Gastrocnemius medialis (tissue), 4 donors: ENCODE results near the gene GABPB2.

ENCODE experiments used
- POLR2A ChIP-seq, 2 donors: fragments of 450-650 bp; IDR thresholded peaks; one replicate each; pipeline ENCODE4 v1.6.1; 2017; ENCODE audit warnings: antibody characterized with exemption in 2 of 2, mild to moderate bottlenecking in 2 of 2, moderate library complexity in 2 of 2
- TF ChIP-seq, protein P1 (sequence below), 5 experiments: fragments of 450-650 bp in 3 of 5; fragments of 200-600 bp in 2 of 5; sonication (generic) in 2 of 5; IDR thresholded peaks in 4 of 5; conservative IDR thresholded peaks in 1 of 5; 1 replicate in 4 of 5; 2 replicates in 1 of 5; pipeline ENCODE4 v1.5.1; 2016 to 2019; ENCODE audit warnings: antibody characterized with exemption in 5 of 5, mild to moderate bottlenecking in 3 of 5, moderate library complexity in 3 of 5

DNA sequence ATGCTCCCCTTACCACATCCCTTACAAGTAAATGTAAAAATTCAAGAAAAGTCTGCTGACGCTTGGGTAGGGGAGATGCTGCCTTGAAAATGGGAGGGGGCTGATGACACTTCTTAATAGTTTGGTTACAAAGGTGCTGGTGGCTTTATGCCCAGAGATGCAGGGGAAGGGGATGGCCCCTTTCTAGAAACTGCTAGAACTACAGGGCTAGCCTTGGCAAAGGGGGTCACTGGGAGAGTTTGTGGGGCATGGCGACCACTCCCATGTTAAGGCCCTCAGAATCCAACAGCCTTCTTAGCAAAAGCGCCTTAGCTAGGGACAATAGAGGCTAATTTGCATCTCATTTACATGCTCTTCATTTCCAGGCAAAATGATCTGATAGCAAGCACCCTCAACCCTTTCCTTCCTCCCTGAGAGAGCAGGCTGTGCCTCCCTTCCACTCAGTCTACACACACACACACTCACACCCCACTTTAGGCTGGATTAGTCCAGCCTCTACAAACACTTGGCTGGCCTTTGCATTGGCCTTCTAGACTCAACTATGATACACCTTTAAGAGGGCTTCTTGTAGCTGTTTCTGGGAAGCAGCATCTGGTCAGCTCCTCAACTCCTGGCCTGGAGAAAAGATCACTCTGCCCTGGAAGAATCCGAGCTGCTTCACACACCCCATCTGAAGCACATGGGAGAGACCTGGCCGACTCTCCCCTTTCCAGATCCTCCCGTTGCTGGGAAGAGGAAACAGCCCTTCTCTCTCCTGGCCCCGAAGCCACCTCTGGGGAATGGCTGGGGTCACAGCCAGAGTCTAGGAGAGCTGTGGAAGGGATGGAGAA is 74.1 kb downstream of the GABPB2 start:
- TF ChIP-seq, protein P1, sequence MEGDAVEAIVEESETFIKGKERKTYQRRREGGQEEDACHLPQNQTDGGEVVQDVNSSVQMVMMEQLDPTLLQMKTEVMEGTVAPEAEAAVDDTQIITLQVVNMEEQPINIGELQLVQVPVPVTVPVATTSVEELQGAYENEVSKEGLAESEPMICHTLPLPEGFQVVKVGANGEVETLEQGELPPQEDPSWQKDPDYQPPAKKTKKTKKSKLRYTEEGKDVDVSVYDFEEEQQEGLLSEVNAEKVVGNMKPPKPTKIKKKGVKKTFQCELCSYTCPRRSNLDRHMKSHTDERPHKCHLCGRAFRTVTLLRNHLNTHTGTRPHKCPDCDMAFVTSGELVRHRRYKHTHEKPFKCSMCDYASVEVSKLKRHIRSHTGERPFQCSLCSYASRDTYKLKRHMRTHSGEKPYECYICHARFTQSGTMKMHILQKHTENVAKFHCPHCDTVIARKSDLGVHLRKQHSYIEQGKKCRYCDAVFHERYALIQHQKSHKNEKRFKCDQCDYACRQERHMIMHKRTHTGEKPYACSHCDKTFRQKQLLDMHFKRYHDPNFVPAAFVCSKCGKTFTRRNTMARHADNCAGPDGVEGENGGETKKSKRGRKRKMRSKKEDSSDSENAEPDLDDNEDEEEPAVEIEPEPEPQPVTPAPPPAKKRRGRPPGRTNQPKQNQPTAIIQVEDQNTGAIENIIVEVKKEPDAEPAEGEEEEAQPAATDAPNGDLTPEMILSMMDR (IDR thresholded peaks at IDR 0.05 in 4 of 5, conservative IDR thresholded peaks at IDR 0.05 in 1 of 5), result no peak
- TF ChIP-seq POLR2A (IDR thresholded peaks at IDR 0.05), result peak in 1 of 2 donors; percentile 29
